ENCODE data around the gene UBE2J1. TPM values are rescaled to one million over a fixed set of nuclear protein-coding genes. Genes with fewer than 3 reads are reported as not detected.

The UBE2J1 gene
- total RNA-seq (2014; rRNA removed; shearing (Covaris generic)), result 20.6 and 21.0 TPM in 2 replicates

GRCh38 chr6:89352278-89353117, at the start of gene UBE2J1:
TSS of gene UBE2J1 (minus strand) at chr6:89352722. CDS start at chr6:89352569, 153 bp downstream.

GRCh38 chr6:89315249-89315885, 37.2 kb downstream of the UBE2J1 start, which contains the start of gene GABRR2:
TSS of gene GABRR2 (minus strand) at chr6:89315299. CDS start at chr6:89315165, 134 bp downstream.

Other genes with a start within 250 kb of the UBE2J1 start
- gene SRSF12, start 234.7 kb downstream of the UBE2J1 start, total RNA-seq (2014; rRNA removed; shearing (Covaris generic)), result 0.04 and 0.05 TPM in 2 replicates
- 11.7 and 11.9 TPM in 2 replicates for gene PM20D2, start 206.7 kb downstream of the UBE2J1 start, total RNA-seq (2014; rRNA removed; shearing (Covaris generic))
- not detected in 2 replicates for gene GABRR1, start 135.4 kb downstream of the UBE2J1 start, total RNA-seq (2014; rRNA removed; shearing (Covaris generic))
- gene GABRR2, start 37.4 kb downstream of the UBE2J1 start, total RNA-seq (2014; rRNA removed; shearing (Covaris generic)), result 0.24 and 0.26 TPM in 2 replicates
- gene RRAGD, start 59.6 kb upstream of the UBE2J1 start, total RNA-seq (2014; rRNA removed; shearing (Covaris generic)), result 4.0 and 4.5 TPM in 2 replicates
- 0.91 and 2.7 TPM in 2 replicates for gene ANKRD6, start 80.4 kb upstream of the UBE2J1 start, total RNA-seq (2014; rRNA removed; shearing (Covaris generic))